HCT116 (cell line): Measurements from ENCODE around the gene SIN3A. TPM values are rescaled to one million over a fixed set of nuclear protein-coding genes. Genes with fewer than 3 reads are reported as not detected.
"Not testable (repeated sequence)": the region's sequence is repeated elsewhere in the genome, so short reads cannot be mapped to it uniquely, and the experiment has no call there.

ENCODE experiments used
- ATAC-seq: fragments of 200-7000 bp; cut with Tn5 transposase; 2 replicates; pipeline ENCODE4 v1.9.1; 2020; ENCODE audit warnings: mild to moderate bottlenecking, moderate library complexity
- BruUV-seq: library from RNA; stranded (reverse); fragments of 400-500 nt; replicated peaks from 2 replicates; lab custom pipeline; 2021; lab: Mats Ljungman, UMichigan
- CTCF ChIA-PET: fragments of 300-600 bp; sonication (Branson Sonifier 250); formaldehyde crosslinking; loops from one replicate; lab custom pipeline; 2021; ENCODE audit warnings: antibody characterized with exemption; lab: Charles Lee
- POLR2A ChIA-PET: fragments of 300-600, 350-600 bp; sonication (Branson Sonifier 250); formaldehyde crosslinking; loops from one replicate; lab custom pipeline; 2021; ENCODE audit warnings: antibody characterized with exemption; lab: Charles Lee
- RAD21 ChIA-PET, 2 experiments: fragments of 300-600 bp; sonication (Branson Sonifier 250); formaldehyde crosslinking; loops; one replicate each; lab custom pipeline; 2023; ENCODE audit warnings: low total read pairs in 2 of 2; ENCODE audit not compliant: uncharacterized antibody in 2 of 2, unreplicated experiment in 2 of 2, low non-redundant PET in 1 of 2; lab: Charles Lee
- DNase-seq: peaks from one replicate; pipeline ENCODE4 v3.0.0-alpha.2; 2010; ENCODE audit warnings: low read depth, low spot score
- H2AFZ ChIP-seq: fragments of 200-600 bp; shearing (Covaris generic), sonication (generic); 2 replicates; pipeline ENCODE4 v1.6.1; 2017; ENCODE audit warnings: low read depth, mixed run types, mixed read lengths, antibody characterized with exemption, low read length; ENCODE audit not compliant: poor library complexity, severe bottlenecking
- H3K27ac ChIP-seq: 2 replicates; pipeline ENCODE4 v1.5.1; 2012; ENCODE audit warnings: low read depth, low read length
- H3K27me3 ChIP-seq: fragments of 200-600 bp; sonication (generic); 2 replicates; pipeline ENCODE4 v1.6.1; 2016; ENCODE audit warnings: mixed run types, low read length, mixed read lengths; ENCODE audit not compliant: insufficient read depth
- H3K36me3 ChIP-seq, 2 experiments: fragments of 200-500 bp in 1 of 2; fragments of 200-600 bp in 1 of 2; sonication (Bioruptor generic) in 1 of 2; sonication (generic) in 1 of 2; 2 replicates each; pipeline versions ENCODE4 v1.5.1 to v1.6.1; 2014 to 2016; ENCODE audit warnings: low read length in 2 of 2, inconsistent platforms in 1 of 2, mixed read lengths in 1 of 2, mixed run types in 1 of 2; ENCODE audit not compliant: insufficient read depth in 2 of 2, control insufficient read depth in 1 of 2
- H3K4me1 ChIP-seq, 2 experiments: fragments of 200-600 bp in 1 of 2; sonication (generic) in 1 of 2; 2 replicates each; pipeline versions ENCODE4 v1.5.1 to v1.6.1; 2012 to 2017; ENCODE audit warnings: low read length in 2 of 2, inconsistent platforms in 1 of 2, mild to moderate bottlenecking in 1 of 2, mixed read lengths in 1 of 2, mixed run types in 1 of 2, moderate library complexity in 1 of 2; ENCODE audit not compliant: insufficient read depth in 2 of 2, control insufficient read depth in 1 of 2
- H3K4me2 ChIP-seq: fragments of 200-600 bp; sonication (generic); 2 replicates; pipeline ENCODE4 v1.6.1; 2017; ENCODE audit warnings: mixed run types, low read length, mixed read lengths
- H3K4me3 ChIP-seq, 2 experiments: fragments of 200-600 bp in 1 of 2; sonication (generic) in 1 of 2; replicated peaks in 1 of 2; 2 replicates each; pipeline ENCODE4 v1.5.1; 2011 to 2016; ENCODE audit warnings: low read length in 2 of 2, control low read depth in 1 of 2, low read depth in 1 of 2, mild to moderate bottlenecking in 1 of 2, mixed read lengths in 1 of 2, mixed run types in 1 of 2
- H3K79me2 ChIP-seq: fragments of 200-600 bp; sonication (generic); 2 replicates; pipeline ENCODE4 v1.6.1; 2017; ENCODE audit warnings: mild to moderate bottlenecking, mixed run types, low read length, moderate library complexity, mixed read lengths; ENCODE audit not compliant: insufficient read depth
- H3K9ac ChIP-seq: fragments of 200-600 bp; sonication (generic); 2 replicates; pipeline ENCODE4 v1.6.1; 2016; ENCODE audit warnings: low read length, mixed read lengths
- H3K9me2 ChIP-seq: fragments of 200-600 bp; sonication (generic), shearing (Covaris generic); 2 replicates; pipeline ENCODE4 v1.6.1; 2017; ENCODE audit warnings: mixed run types, mild to moderate bottlenecking, moderate library complexity; ENCODE audit not compliant: insufficient read depth
- H3K9me3 ChIP-seq, 2 experiments: fragments of 200-500 bp in 1 of 2; fragments of 200-600 bp in 1 of 2; sonication (Bioruptor generic) in 1 of 2; sonication (generic) in 1 of 2; 2 replicates each; pipeline ENCODE4 v1.6.1; 2014 to 2017; ENCODE audit warnings: low read length in 2 of 2, mixed read lengths in 2 of 2, inconsistent platforms in 1 of 2, low read depth in 1 of 2, mild to moderate bottlenecking in 1 of 2, mixed run types in 1 of 2, moderate library complexity in 1 of 2; ENCODE audit not compliant: control insufficient read depth in 1 of 2, insufficient read depth in 1 of 2
- H4K20me1 ChIP-seq: fragments of 200-600 bp; sonication (generic), shearing (Covaris generic); 2 replicates; pipeline ENCODE4 v1.6.1; 2017; ENCODE audit warnings: mixed run types, mild to moderate bottlenecking, moderate library complexity; ENCODE audit not compliant: insufficient read depth
- EGR1 ChIP-seq: IDR thresholded peaks from 2 replicates; pipeline ENCODE4 v1.6.1; 2012; ENCODE audit warnings: low read depth
- RAD21 ChIP-seq: IDR thresholded peaks from 2 replicates; pipeline ENCODE4 v1.6.1; 2012; ENCODE audit warnings: low read depth, mild to moderate bottlenecking
- ZBTB33 ChIP-seq: IDR thresholded peaks from 2 replicates; pipeline ENCODE4 v1.6.1; 2011; ENCODE audit warnings: mild to moderate bottlenecking, low read length, moderate library complexity; ENCODE audit not compliant: insufficient replicate concordance; ENCODE audit errors: extremely low read depth
- intact Hi-C: fragments of 100-400 bp; cut with micrococcal nuclease; formaldehyde crosslinking; loops from 2 replicates; pipeline ENCODE4 v1.10.0; 2022
- total RNA-seq: library from RNA; stranded (reverse); gene quantifications from one replicate; pipeline ENCODE4 v1.2.1, GENCODE V29; 2021; ENCODE audit not compliant: unreplicated experiment

The SIN3A gene
- total RNA-seq, 1 experiment from 2014 or later, result 70.1 TPM

DNA sequence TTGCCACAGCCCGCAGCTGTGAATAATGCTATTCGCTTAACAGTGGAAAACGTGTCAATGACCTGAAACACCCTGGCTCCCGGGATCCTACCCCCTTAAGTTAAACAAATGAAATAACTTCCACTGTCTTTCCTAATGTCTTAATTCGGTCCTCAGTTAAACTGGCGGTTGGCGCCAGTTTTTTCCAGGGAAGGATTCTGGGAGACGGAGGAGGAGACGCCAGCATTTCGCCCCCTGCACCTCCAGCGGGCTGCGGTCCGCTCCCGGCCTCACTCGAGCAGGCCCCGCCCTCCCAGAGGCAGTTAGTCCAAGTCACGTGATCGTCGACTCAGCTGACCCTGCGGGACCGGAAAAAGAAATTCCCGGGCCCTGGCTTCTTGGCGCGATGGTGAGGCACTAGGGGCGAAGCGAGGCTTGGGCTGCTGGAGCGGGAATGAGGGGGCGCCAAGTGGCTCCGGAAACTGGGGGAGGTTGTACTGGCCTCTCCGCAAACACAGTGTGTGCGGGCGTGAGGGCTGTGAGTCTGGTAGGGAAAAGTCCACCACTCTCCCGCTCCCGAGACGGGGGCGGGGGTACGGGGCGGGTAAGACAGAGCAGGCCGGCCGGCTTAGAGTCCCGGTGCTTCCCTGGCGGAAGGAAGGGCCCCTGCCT lies 115.7 kb downstream of the SIN3A start, which contains the start of gene COMMD4 (continued):
- no peak for TF ChIP-seq ZBTB33
- TF ChIP-seq, all 23 proteins: peak for 9

DNA sequence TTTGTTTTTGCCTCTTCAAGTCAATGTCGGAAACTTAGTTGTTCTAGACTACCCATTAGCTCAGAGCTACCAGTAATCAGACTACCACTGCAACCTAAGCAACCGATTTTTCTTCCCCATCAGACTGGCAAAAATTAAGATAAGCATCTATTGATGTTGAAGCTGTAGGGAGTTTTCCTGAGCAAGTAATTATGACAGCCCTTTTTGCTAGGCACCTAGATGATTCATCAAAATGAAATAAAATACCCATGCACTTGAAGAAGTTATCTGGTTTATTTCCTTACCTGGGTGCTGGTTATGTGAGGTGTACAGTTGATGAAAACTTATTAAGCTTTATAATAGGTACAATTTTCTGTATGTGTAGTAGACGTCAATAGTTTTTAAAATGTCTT lies 116.2 kb downstream of the SIN3A start:
- H3K27me3 ChIP-seq, result no peaks in the 10 kb centered on the region
- H2AFZ ChIP-seq, result peak overlapping the region; percentile 24
- no peak for TF ChIP-seq RAD21
- no peak for TF ChIP-seq EGR1
- H3K4me1 ChIP-seq, result peaks cover 9 to 14% of the 10 kb centered on the region in 2 experiments
- peaks cover 13% of the 10 kb centered on the region for H3K79me2 ChIP-seq
- TSS peak; percentile 82 for BruUV-seq
- ChIA-PET RAD21 (no interaction called here), CTCF (no interaction called here), POLR2A (interaction anchor here (1.1 kb wide), 1 partner anchor 12 kb away, joined by 3 read pairs; the partner anchor contains the start of gene NEIL1)
- intact Hi-C loops, result no loop called here
- ATAC-seq (no peak), DNase-seq (no peak)
- peak overlapping the region; percentile 92 for H3K4me2 ChIP-seq
- H3K27ac ChIP-seq, result peak overlapping the region; percentile 48; the same call in 1 of the 2 replicates
- no peaks in the 10 kb centered on the region for H3K9me2 ChIP-seq
- no peaks in the 10 kb centered on the region for H4K20me1 ChIP-seq
- H3K36me3 ChIP-seq, result no peaks in the 10 kb centered on the region
- peak overlapping the region; percentile 87 for H3K9ac ChIP-seq
- H3K9me3 ChIP-seq, result no peaks in the 10 kb centered on the region
- peak overlapping the region; percentile 71 to 83 for H3K4me3 ChIP-seq

DNA sequence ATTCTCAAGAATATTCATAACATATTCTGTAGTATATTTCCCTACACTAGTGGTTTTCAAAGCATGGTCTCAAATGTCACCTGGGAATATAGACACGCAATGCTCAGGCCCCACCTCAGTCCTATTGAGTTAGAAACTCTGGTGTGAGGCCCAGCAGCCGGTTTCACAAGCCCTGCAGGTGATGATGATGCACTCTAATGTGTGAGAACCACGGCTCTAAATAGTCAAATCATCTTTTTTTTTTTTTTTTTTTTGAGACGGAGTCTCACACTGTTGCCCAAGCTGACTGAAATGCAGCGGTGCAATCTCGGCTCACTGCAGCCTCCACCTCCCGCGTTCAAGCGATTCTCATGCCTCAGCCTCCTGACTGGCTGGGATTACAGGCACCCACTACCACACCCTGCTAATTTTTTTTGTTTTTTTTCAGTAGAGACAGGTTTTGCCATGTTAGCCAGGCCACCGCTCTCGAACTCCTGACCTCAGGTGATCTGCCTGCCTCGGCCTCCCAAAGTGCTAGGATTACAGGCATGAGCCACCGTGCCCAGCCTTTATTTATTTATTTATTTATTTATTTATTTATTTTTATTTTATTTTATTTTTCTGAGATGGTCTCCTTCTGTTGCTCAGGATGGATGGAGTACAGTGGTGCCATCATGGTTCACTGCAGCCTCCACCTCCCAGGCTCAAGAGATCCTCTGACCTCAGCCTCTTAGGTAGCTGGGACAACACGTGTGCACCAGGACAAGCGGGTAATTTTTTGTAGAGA lies 117.7 kb downstream of the SIN3A start:
- DNase-seq, H3K4me3 ChIP-seq, RAD21 ChIA-PET, H3K27me3 ChIP-seq, H3K27ac ChIP-seq, intact Hi-C loops, H4K20me1 ChIP-seq, H3K9me2 ChIP-seq, ATAC-seq, H3K4me2 ChIP-seq, H3K9ac ChIP-seq, H2AFZ ChIP-seq, H3K9me3 ChIP-seq, BruUV-seq, CTCF ChIA-PET, H3K36me3 ChIP-seq, POLR2A ChIA-PET: not testable (repeated sequence)
- Histone ChIP-seq H3K4me1 (peaks cover 9 to 14% of the 10 kb centered on the region in 2 experiments), H3K79me2 (peaks cover 13% of the 10 kb centered on the region)

GRCh38 chr15:75332093-75332492 lies 119.4 kb downstream of the SIN3A start:
- POLR2A ChIA-PET, H2AFZ ChIP-seq, H3K27ac ChIP-seq, H3K9me2 ChIP-seq, ATAC-seq, H3K4me3 ChIP-seq, intact Hi-C loops, CTCF ChIA-PET, H3K4me2 ChIP-seq, DNase-seq, H3K27me3 ChIP-seq, H3K9ac ChIP-seq, H3K9me3 ChIP-seq, H4K20me1 ChIP-seq, RAD21 ChIA-PET, BruUV-seq, H3K36me3 ChIP-seq: not testable (repeated sequence)
- Histone ChIP-seq H3K4me1 (peaks cover 9 to 14% of the 10 kb centered on the region in 2 experiments), H3K79me2 (peaks cover 12% of the 10 kb centered on the region)
